Effector memory CD8-positive, alpha-beta T cell (primary cell): ENCODE data around the gene MRNIP.

Experiments
- ATAC-seq: fragments of 150-1000 bp; cut with Tn5 transposase; replicated peaks from 2 replicates; pipeline ENCODE4 v1.10.0; 2021; ENCODE audit warnings: mild to moderate bottlenecking, moderate library complexity
- DNase-seq, 3 experiments: peaks; one replicate each; pipeline ENCODE4 v3.0.0; 2021
- H3K27ac Mint-ChIP-seq, 2 donors: one replicate each; pipeline ENCODE4 v1.8.0; 2022; ENCODE audit warnings: mild to moderate bottlenecking in 2 of 2, mixed read lengths in 2 of 2, moderate library complexity in 2 of 2
- H3K27me3 Mint-ChIP-seq, 2 donors: one replicate each; pipeline ENCODE4 v1.8.0; 2022; ENCODE audit warnings: mixed read lengths in 2 of 2
- H3K36me3 Mint-ChIP-seq: one replicate; pipeline ENCODE4 v1.8.0; 2022; ENCODE audit warnings: mild to moderate bottlenecking, moderate library complexity, mixed read lengths; ENCODE audit not compliant: insufficient read depth
- H3K4me1 Mint-ChIP-seq, 2 donors: one replicate each; pipeline ENCODE4 v1.8.0; 2022; ENCODE audit warnings: low read depth in 2 of 2, mixed read lengths in 2 of 2
- H3K4me3 Mint-ChIP-seq, 2 donors: one replicate each; pipeline ENCODE4 v1.8.0; 2022; ENCODE audit warnings: mild to moderate bottlenecking in 2 of 2, mixed read lengths in 2 of 2, moderate library complexity in 2 of 2
- H3K9me3 Mint-ChIP-seq, 2 donors: one replicate each; pipeline ENCODE4 v1.8.0; 2022; ENCODE audit warnings: mixed read lengths in 2 of 2

MRNIP gene

DNA sequence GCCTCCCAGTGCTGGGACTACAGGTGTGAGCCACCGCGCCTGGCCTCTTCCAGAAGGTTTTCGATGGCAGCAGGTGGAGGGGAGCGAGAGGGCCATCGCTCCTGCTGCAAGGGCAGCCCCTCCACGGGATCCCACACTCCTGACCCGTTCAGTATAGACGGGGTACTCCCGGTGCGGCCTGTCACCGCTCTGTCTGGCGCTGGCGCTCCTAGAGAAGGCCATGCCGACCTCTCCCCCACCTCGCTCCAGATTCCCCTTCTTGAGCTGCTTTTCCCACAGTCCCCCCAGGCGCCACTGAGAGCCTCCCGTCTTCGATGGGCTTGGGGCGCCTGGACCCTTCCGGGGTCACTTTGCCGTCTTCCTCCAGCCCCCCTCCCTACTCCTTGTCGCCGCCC, 42.2 kb downstream of the MRNIP start:
- no peaks in the 10 kb centered on the region for H3K9me3 Mint-ChIP-seq

GRCh38 chr5:179815491-179816249, 42.9 kb downstream of the MRNIP start:
- ATAC-seq: no peak
- no peaks in the 10 kb centered on the region for H3K9me3 Mint-ChIP-seq
- H3K4me3 Mint-ChIP-seq: peak overlapping the region; percentile 8 to 60
- no peak for DNase-seq
- H3K36me3 Mint-ChIP-seq: peaks cover 47% of the 10 kb centered on the region
- H3K27me3 Mint-ChIP-seq: no peaks in the 10 kb centered on the region
- H3K27ac Mint-ChIP-seq: no peak overlapping the region
- H3K4me1 Mint-ChIP-seq: peaks cover 16 to 19% of the 10 kb centered on the region in 2 donors

More for the DNA sequence above, 42.2 kb downstream of the MRNIP start:
- ATAC-seq (no peak), DNase-seq (no peak)
- Mint-ChIP-seq H3K4me3 (no peak overlapping the region), H3K27ac (no peak overlapping the region), H3K27me3 (no peaks in the 10 kb centered on the region), H3K4me1 (peaks cover 16 to 20% of the 10 kb centered on the region in 2 donors), H3K36me3 (peaks cover 54% of the 10 kb centered on the region)

DNA sequence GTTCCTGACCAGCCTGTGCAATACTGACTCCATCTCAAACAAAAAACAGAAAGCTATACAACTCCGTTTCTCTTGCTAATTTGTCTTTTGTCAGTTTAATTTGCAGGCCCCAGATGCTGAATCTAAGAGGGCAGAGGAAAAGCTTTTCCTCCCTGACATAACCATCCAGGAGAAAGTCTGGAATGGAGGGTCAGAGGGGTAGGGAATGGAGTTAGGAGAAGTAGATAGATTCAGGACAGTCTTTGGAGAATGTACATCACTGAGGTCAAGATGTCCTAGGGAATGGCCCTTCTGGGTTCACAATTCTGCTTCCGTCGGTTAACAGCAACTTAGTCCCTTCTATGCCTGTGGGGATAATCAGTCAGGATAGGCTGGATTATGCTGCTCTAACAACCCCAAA, 44.5 kb downstream of the MRNIP start:
- DNase-seq: no peak
- ATAC-seq: no peak
- Mint-ChIP-seq H3K9me3 (no peaks in the 10 kb centered on the region), H3K27ac (no peak overlapping the region), H3K4me3 (no peak overlapping the region), H3K27me3 (no peaks in the 10 kb centered on the region), H3K36me3 (peaks cover 33% of the 10 kb centered on the region), H3K4me1 (peaks cover 5 to 9% of the 10 kb centered on the region in 2 donors)

GRCh38 chr5:179812997-179813607, 45.5 kb downstream of the MRNIP start:
- no peak overlapping the region for H3K27ac Mint-ChIP-seq

DNA sequence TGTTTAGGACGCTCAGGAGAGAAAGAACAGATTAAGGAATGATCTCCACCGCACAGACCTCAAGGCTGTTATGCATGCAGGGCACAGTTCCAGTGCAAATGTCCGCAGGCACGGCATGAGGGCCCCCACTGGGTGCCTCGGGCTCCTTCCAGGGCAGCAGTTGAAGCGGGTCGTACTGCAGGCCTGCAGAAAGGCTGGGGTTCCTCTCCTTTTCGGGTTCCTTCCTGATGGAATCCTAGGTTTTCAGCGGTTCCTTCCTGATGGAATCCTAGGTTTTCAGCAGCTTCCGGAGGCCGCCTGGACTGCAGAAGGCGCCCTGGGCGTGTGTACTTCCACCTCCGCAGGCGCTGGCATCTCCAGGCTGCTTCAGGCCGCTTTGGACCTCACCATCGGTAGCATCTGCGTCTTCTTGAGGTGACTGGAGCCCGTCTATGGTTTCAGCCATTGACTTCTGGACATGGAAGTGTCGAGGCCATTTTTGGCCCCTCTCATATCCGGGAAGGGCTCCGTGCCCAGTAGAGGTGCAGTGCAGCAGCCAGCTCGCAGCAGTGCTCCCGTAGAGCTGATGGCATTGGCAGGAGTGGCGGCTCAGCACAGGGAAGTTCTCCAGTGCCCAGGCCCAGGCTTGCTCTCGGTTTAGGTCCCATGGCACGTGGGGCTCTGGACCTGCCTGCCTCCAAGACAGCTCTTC, 46.3 kb downstream of the MRNIP start:
- Mint-ChIP-seq H3K27ac (no peak overlapping the region), H3K4me3 (no peak overlapping the region), H3K9me3 (no peaks in the 10 kb centered on the region), H3K36me3 (peaks cover 19% of the 10 kb centered on the region), H3K27me3 (no peaks in the 10 kb centered on the region), H3K4me1 (peaks cover 0 to 2% of the 10 kb centered on the region in 2 donors)
- ATAC-seq (no peak), DNase-seq (no peak)

More at GRCh38 chr5:179812997-179813607, 45.5 kb downstream of the MRNIP start:
- peaks cover 2 to 5% of the 10 kb centered on the region in 2 donors for H3K4me1 Mint-ChIP-seq
- peaks cover 24% of the 10 kb centered on the region for H3K36me3 Mint-ChIP-seq
- H3K9me3 Mint-ChIP-seq: no peaks in the 10 kb centered on the region
- no peak overlapping the region for H3K4me3 Mint-ChIP-seq
- ATAC-seq (no peak), DNase-seq (no peak)
- H3K27me3 Mint-ChIP-seq: no peaks in the 10 kb centered on the region

- Mint-ChIP-seq H3K27me3 (no peaks in the 10 kb centered on the region), H3K9me3 (no peaks in the 10 kb centered on the region), H3K4me1 (peaks cover 23 to 24% of the 10 kb centered on the region in 2 donors), H3K27ac (peak within 1 kb of the TSS in 1 of 2 donors; percentile 59), H3K36me3 (peaks cover 21% of the 10 kb centered on the region), H3K4me3 (peak within 1 kb of the TSS; percentile 83 to 87)
- ATAC-seq: peak; percentile 81
- DNase-seq: peak; percentile 50 to 66 (median 56)
Observed at GRCh38 chr5:179806250-179807048, 52.2 kb downstream of the MRNIP start, which contains the start of gene MGAT4B. Gene MGAT4B (minus strand): TSS chr5:179806866. CDS start chr5:179806583, 283 bp downstream.

- DNase-seq: no peak
- no peaks in the 10 kb centered on the region for H3K9me3 Mint-ChIP-seq
- peak overlapping the region; percentile 77 to 90 for H3K27ac Mint-ChIP-seq
- peaks cover 21% of the 10 kb centered on the region for H3K36me3 Mint-ChIP-seq
- H3K4me1 Mint-ChIP-seq: peaks cover 23 to 24% of the 10 kb centered on the region in 2 donors
- H3K27me3 Mint-ChIP-seq: no peaks in the 10 kb centered on the region
- peak overlapping the region; percentile 83 to 87 for H3K4me3 Mint-ChIP-seq
- peak; percentile 35 for ATAC-seq
Observed at GRCh38 chr5:179805529-179806249, 52.9 kb downstream of the MRNIP start.

DNA sequence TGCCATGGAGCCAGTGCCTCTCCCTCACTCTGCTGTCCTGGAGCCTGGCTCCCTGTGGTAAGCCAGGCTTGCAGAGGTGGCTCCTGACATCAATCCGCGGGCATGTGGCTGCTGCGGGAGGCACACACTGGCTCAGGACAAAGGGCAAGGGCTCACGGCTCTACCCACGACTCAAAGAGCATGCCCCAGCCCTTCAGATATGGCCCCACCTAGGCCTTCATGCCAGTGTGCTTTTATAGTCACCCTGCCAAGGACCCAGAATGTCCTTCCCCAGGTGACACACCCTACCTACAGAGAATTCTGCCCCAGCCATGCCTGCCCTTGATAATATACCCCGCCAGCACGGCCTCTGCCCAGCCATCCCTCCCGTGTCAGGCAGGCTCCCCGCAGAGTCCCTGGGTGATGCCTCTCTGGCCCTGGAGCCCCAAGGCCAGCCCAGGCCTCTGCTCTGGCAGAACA, 53.5 kb downstream of the MRNIP start:
- Mint-ChIP-seq H3K36me3 (peaks cover 21% of the 10 kb centered on the region), H3K4me1 (peaks cover 23 to 24% of the 10 kb centered on the region in 2 donors), H3K27ac (peak overlapping the region; percentile 77 to 90), H3K9me3 (no peaks in the 10 kb centered on the region), H3K27me3 (no peaks in the 10 kb centered on the region), H3K4me3 (peak overlapping the region; percentile 83 to 87)
- ATAC-seq (no peak), DNase-seq (no peak)

DNA sequence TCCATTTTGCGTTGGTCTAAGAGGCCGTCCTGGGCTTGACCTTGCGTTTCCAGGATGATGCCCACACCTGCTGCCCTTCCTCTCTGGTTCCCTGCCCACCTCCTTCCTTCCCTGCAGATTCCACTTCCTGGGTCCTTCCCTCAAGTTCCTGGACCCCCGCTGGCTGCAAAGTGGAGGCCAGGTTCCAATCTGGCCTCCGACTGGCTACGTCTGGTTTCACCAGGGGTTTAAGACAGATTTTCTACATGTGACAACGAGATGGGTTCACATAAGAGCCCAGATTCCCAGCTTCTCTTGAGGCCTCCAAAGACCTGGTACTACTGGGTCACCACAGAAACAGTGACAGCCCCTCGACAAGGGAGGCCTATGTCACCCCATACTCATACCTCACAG, 54.1 kb downstream of the MRNIP start:
- Mint-ChIP-seq H3K27ac (peak overlapping the region; percentile 77 to 90), H3K4me1 (peaks cover 23 to 27% of the 10 kb centered on the region in 2 donors), H3K4me3 (peak overlapping the region; percentile 83 to 87), H3K36me3 (peaks cover 24% of the 10 kb centered on the region), H3K9me3 (no peaks in the 10 kb centered on the region), H3K27me3 (no peaks in the 10 kb centered on the region)
- no peak for DNase-seq
- ATAC-seq: no peak

DNA sequence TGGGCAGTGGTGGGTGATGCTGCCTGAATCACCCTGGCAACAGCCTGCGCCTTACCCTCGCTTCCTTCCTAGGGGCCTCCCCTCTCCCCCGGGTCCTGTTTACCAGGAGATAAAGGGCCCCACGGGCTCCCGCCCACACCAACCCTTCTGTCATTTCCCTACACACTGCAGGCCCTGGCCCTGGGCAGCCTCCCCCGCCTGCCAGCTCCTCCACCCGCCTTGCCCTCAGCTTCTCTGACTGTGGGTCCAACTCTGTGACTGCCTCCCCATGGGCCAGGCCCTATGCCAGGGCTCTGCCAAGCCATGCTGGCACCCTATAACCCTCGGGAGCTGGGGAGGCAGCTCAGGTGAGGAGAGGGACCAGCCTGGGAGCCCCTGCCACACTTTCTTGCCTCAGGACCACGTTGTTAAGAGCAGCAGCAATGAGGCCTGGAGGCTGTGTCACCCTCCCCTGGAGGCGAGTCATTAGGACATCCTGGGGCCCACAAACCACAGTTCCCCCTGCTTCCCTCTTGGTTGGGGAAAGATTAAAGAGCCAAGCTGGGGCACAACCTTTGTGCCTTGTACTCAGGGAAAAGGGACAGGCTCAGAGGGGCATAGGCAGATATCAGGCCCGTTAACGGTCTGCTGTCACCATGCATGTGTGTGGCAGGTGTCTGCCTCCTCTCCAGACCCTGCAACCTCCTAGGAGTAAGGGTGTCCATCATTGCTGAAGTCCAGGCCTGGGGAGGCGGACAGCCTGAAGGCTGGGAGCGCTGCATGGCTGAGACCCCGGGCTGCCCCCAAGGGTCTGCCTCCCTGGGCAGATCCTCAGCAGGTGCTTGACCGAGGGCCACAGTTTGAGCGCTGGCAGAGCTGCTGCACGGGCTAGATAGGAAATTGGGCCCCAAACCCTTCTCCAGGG, 54.7 kb downstream of the MRNIP start:
- H3K9me3 Mint-ChIP-seq: no peaks in the 10 kb centered on the region
- H3K27ac Mint-ChIP-seq: peak overlapping the region in 1 of 2 donors; percentile 87
- H3K36me3 Mint-ChIP-seq: peaks cover 30% of the 10 kb centered on the region
- ATAC-seq (no peak), DNase-seq (no peak)
- peaks cover 23 to 31% of the 10 kb centered on the region in 2 donors for H3K4me1 Mint-ChIP-seq
- peak overlapping the region; percentile 83 to 87 for H3K4me3 Mint-ChIP-seq
- H3K27me3 Mint-ChIP-seq: no peaks in the 10 kb centered on the region

GRCh38 chr5:179802950-179803562, 55.6 kb downstream of the MRNIP start:
- DNase-seq (no peak), ATAC-seq (no peak)
- Mint-ChIP-seq H3K4me3 (no peak overlapping the region), H3K9me3 (no peaks in the 10 kb centered on the region), H3K27ac (no peak overlapping the region), H3K36me3 (peaks cover 33% of the 10 kb centered on the region), H3K27me3 (no peaks in the 10 kb centered on the region), H3K4me1 (peaks cover 23 to 31% of the 10 kb centered on the region in 2 donors)
